Subcutaneous preadipocyte (primary cell): Measurements from ENCODE around the gene HRNR. TPM values are rescaled to one million over a fixed set of nuclear protein-coding genes. Genes with fewer than 3 reads are reported as not detected.

Experiments
- total RNA-seq: library from RNA; depleted of rRNA; stranded (reverse); fragments of >200 nt; gene quantifications from 2 replicates; pipeline ENCODE4 v1.2.3, GENCODE V29; 2012

Gene HRNR
- total RNA-seq: not detected in 2 replicates

DNA sequence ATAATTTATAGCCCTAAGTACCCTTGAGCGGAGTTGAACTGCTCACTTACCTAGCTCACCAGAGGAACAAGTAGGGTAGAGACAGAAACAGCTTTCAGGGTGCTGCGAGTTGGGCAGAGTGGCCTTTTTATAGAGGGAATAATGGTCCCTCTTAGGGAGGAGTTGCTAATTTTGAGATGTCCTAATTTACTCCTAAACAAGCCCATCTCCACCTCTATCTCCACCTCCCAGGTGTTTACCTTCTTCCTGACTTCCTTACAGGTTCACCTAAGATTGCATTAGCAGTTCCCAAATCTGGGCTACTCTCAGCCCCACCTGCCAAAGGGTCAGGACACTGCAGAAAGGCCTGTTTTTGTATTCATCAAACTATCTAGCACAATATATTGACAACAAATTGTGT is at the start of gene HRNR:
TSS of gene HRNR (minus strand) at position 101 of the 400 bp plus-strand sequence. CDS start 940 bp downstream, outside the sequence.

Other genes with a start within 250 kb of the HRNR start
- 147 and 245 TPM in 2 replicates for gene S100A10, start 230.3 kb downstream of the HRNR start, total RNA-seq
- gene S100A11, start 187.2 kb downstream of the HRNR start, total RNA-seq: 192 and 236 TPM in 2 replicates
- gene TCHHL1, start 135.1 kb downstream of the HRNR start, total RNA-seq: not detected in 2 replicates
- gene TCHH, start 108.7 kb downstream of the HRNR start, total RNA-seq: under 0.01 TPM in 2 replicates
- gene RPTN, start 65.0 kb downstream of the HRNR start, total RNA-seq: not detected in 2 replicates
- not detected in 2 replicates for gene FLG, start 101.0 kb upstream of the HRNR start, total RNA-seq
- not detected in 2 replicates for gene FLG2, start 135.8 kb upstream of the HRNR start, total RNA-seq
- not detected in 2 replicates for gene CRNN, start 190.1 kb upstream of the HRNR start, total RNA-seq